ENCODE data around the gene VAX1. TPM values are rescaled to one million over a fixed set of nuclear protein-coding genes. Genes with fewer than 3 reads are reported as not detected.

The VAX1 gene
- polyA plus RNA-seq, 1 of the 3 experiments (the other 2 are of a cell fraction): not detected

- TF ChIP-seq POLR2AphosphoS5 (IDR thresholded peaks at IDR 0.05; ENCODE audit: low read depth, low read length): no peak
These were observed 10.2 kb upstream of the VAX1 start (continued) for GRCh38 chr10:117148284-117148683.

GRCh38 chr10:117145019-117145418, 6.9 kb upstream of the VAX1 start:
- H3K4me2 ChIP-seq: no peak overlapping the region
- H3K27ac ChIP-seq (ENCODE audit: low read depth in 2 of 2, low read length in 1 of 2): no peak overlapping the region
- TF ChIP-seq POLR2AphosphoS5 (IDR thresholded peaks at IDR 0.05; ENCODE audit: low read depth, low read length) (no peak), TEAD4 (IDR thresholded peaks at IDR 0.05; ENCODE audit: borderline replicate concordance, insufficient read depth) (no peak), USF2 (IDR thresholded peaks at IDR 0.05; ENCODE audit: borderline replicate concordance, low read depth, low read length) (no peak), CTCF (IDR thresholded peaks at IDR 0.05) (no peak), SMC3 (IDR thresholded peaks at IDR 0.05; ENCODE audit: low read depth, low read length) (no peak), FOXM1 (IDR thresholded peaks at IDR 0.05; ENCODE audit: low read depth) (no peak), SIN3A (IDR thresholded peaks at IDR 0.05; ENCODE audit: borderline replicate concordance, low read depth, low read length) (no peak), ELF1 (IDR thresholded peaks at IDR 0.05) (no peak), MAX (IDR thresholded peaks at IDR 0.05; ENCODE audit: low read depth) (no peak)
- H3F3A ChIP-seq (replicated peaks; ENCODE audit: insufficient read depth): no peaks in the 10 kb centered on the region
- no peak overlapping the region for H2AFZ ChIP-seq (ENCODE audit: low read depth)
- H3K9me3 ChIP-seq: no peaks in the 10 kb centered on the region
- H3K4me1 ChIP-seq (ENCODE audit: control insufficient read depth in 1 of 2, insufficient read depth in 2 of 2, low read depth in 1 of 2, low read length in 1 of 2): no peaks in the 10 kb centered on the region
- H3K9me2 ChIP-seq: no peaks in the 10 kb centered on the region
- H4K20me1 ChIP-seq (ENCODE audit: insufficient read depth): no peaks in the 10 kb centered on the region
- DNase-seq: no peak
- ChIA-PET POLR2A (no interaction called here), CTCF (interaction anchor here (1.2 to 2.2 kb wide), 5 partner anchors 14 to 357 kb away, joined by 3 to 8 read pairs (median 5); no protein-coding TSS in a partner anchor)
- no peak overlapping the region for H3K9ac ChIP-seq
- WGBS (ENCODE audit: low lambda C conversion rate): 24% methylated on average over 4 of the region's 4 CpGs
- H3K79me2 ChIP-seq (ENCODE audit: insufficient read depth): no peaks in the 10 kb centered on the region
- H3K36me3 ChIP-seq (replicated peaks in 1 of 2; ENCODE audit: control insufficient read depth in 1 of 2, insufficient read depth in 2 of 2, low read length in 1 of 2): no peaks in the 10 kb centered on the region
- peaks cover 36% of the 10 kb centered on the region for H3K27me3 ChIP-seq (ENCODE audit: insufficient read depth)
- no peak overlapping the region for H3K4me3 ChIP-seq (ENCODE audit: low read depth in 2 of 2, low read length in 1 of 2)

GRCh38 chr10:117143103-117143823, 5.2 kb upstream of the VAX1 start:
- Histone ChIP-seq H3K36me3 (replicated peaks in 1 of 2; ENCODE audit: control insufficient read depth in 1 of 2, insufficient read depth in 2 of 2, low read length in 1 of 2) (no peaks in the 10 kb centered on the region), H3F3A (replicated peaks; ENCODE audit: insufficient read depth) (no peaks in the 10 kb centered on the region), H3K4me1 (ENCODE audit: control insufficient read depth in 1 of 2, insufficient read depth in 2 of 2, low read depth in 1 of 2, low read length in 1 of 2) (no peaks in the 10 kb centered on the region; a peak in 1 of 4 replicates), H3K9me3 (no peaks in the 10 kb centered on the region), H3K27ac (ENCODE audit: low read depth in 2 of 2, low read length in 1 of 2) (no peak overlapping the region), H2AFZ (ENCODE audit: low read depth) (no peak overlapping the region), H3K9ac (no peak overlapping the region), H3K4me3 (ENCODE audit: low read depth in 2 of 2, low read length in 1 of 2) (no peak overlapping the region), H3K4me2 (no peak overlapping the region), H3K27me3 (ENCODE audit: insufficient read depth) (peaks cover 51% of the 10 kb centered on the region), H3K9me2 (no peaks in the 10 kb centered on the region), H4K20me1 (ENCODE audit: insufficient read depth) (no peaks in the 10 kb centered on the region), H3K79me2 (ENCODE audit: insufficient read depth) (no peaks in the 10 kb centered on the region)
- POLR2A ChIA-PET: no interaction called here
- no peak for DNase-seq
- CTCF ChIA-PET: interaction anchor here (0.6 to 2.2 kb wide), 6 partner anchors 19 to 516 kb away, joined by 3 to 7 read pairs (median 4); no protein-coding TSS in a partner anchor
- 8% methylated on average over 5 of the region's 5 CpGs for WGBS (ENCODE audit: low lambda C conversion rate)
- TF ChIP-seq EP300 (IDR thresholded peaks at IDR 0.05; ENCODE audit: borderline replicate concordance in 1 of 2, low read depth in 1 of 2, low read length in 1 of 2): no peak

Measured in SK-N-SH (cell line).